AG09319 (cell line): ENCODE results near the gene RUFY3.

ENCODE experiments used
- DNase-seq: peaks from one replicate; pipeline ENCODE4 v3.0.0-alpha.2; 2010; ENCODE audit warnings: low read depth; ENCODE audit errors: extremely low read depth
- TF ChIP-seq, protein P1 (sequence below): IDR thresholded peaks from 2 replicates; pipeline ENCODE4 v1.5.1; 2011; ENCODE audit warnings: low read depth, mild to moderate bottlenecking, inconsistent platforms, low read length, moderate library complexity

RUFY3 gene

DNA sequence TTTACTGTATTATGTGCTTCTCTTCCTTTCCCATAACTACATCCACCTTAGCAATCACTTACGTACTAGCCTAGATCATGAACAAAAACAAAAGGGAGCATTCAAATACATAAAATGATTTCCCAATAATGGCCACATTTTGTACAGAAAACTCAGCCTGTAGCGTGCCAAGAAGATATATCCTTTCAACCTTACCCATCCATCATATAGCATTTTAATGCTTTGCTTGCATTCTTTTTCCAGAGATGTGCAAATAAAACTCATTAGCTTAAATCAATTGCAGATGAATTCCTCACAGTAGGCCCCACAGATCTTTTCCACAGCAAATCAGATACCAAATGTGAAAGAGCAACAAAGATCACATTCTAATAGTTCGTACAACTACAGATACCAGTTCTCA lies 97.2 kb downstream of the RUFY3 start:
- no peak for DNase-seq
- TF ChIP-seq, protein P1, sequence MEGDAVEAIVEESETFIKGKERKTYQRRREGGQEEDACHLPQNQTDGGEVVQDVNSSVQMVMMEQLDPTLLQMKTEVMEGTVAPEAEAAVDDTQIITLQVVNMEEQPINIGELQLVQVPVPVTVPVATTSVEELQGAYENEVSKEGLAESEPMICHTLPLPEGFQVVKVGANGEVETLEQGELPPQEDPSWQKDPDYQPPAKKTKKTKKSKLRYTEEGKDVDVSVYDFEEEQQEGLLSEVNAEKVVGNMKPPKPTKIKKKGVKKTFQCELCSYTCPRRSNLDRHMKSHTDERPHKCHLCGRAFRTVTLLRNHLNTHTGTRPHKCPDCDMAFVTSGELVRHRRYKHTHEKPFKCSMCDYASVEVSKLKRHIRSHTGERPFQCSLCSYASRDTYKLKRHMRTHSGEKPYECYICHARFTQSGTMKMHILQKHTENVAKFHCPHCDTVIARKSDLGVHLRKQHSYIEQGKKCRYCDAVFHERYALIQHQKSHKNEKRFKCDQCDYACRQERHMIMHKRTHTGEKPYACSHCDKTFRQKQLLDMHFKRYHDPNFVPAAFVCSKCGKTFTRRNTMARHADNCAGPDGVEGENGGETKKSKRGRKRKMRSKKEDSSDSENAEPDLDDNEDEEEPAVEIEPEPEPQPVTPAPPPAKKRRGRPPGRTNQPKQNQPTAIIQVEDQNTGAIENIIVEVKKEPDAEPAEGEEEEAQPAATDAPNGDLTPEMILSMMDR, result no peak

DNA sequence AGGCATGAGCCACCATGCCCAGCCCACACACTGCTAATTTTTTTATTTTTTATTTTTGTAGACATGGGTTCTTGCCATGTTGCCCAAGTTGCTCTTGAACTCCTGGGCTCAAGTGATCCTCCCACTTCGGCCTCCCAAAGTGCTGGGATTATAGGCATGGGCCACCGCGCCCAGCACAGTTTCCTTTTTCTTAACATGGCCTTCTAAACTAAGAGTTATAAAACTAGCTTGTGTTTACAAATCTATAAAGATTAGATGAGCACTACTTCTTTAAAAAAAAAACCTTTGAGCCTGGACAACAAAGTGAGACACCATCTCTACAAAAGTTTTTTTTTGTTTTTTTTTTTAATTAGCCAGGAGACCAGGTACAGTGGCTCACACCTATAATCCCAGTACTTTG lies 107.3 kb downstream of the RUFY3 start:
- no peak for DNase-seq
- TF ChIP-seq, protein P1, result no peak

DNA sequence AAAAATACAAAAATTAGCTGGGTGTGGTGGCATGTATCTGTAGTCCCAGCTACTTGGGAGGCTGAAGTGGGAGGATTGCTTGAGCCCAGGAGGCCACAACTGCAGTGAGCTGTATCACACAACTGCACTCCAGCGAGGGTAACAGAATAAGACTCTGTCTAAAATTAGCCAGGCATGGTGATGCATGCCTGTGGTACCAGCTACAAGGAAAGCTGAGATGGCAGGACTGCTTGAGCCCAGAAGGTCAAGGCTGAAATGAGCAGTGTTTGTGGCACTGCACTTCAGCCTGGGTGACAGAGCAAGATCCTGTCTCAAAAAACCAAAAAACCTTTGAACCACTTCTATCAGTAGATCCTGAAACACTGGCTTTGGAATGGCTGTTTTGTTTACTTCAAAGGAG lies 107.7 kb downstream of the RUFY3 start:
- TF ChIP-seq, protein P1, result no peak
- DNase-seq, result no peak

DNA sequence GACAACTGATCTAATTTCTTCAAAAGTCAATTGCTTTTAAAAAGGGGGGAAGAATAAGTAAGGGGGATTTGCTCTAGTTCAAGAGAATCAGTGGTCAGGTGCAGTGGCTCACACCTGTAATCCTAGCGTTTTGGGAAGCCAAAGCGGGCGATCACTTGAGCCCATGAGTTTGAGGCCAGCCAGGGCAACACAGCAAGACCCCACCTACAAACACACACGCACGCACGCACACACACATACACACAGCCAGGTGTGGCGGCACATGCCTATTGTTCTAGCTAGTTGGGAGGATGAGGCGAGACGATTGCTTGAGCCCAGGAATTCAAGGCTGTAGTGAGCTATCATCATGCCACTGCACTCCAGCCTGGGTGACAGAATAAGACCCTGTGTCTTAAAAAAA lies 108.3 kb downstream of the RUFY3 start:
- no peak for DNase-seq
- TF ChIP-seq, protein P1, result no peak

DNA sequence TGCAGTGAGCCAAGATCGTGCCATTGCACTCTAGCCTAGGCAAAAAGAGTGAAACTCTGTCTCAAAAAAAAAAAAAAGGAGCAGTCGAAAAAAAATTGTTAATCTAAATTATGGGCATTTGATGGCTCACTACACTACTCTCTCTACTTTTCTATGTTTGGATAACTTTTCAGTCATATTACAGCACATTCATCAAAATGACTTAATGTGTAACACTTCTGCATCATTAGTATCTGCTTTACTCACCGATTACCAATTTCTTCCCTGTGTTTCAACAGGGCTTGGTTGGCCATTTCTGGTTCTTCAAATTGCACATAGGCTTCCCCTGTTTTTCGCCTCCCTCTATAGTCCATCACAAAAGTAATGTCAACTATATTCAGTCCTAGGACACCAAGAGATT lies 109.5 kb downstream of the RUFY3 start:
- no peak for DNase-seq
- TF ChIP-seq, protein P1, result no peak

- TF ChIP-seq, protein P1, result no peak
These were observed 111.9 kb downstream of the RUFY3 start for GRCh38 chr4:70833675-70834074.

DNA sequence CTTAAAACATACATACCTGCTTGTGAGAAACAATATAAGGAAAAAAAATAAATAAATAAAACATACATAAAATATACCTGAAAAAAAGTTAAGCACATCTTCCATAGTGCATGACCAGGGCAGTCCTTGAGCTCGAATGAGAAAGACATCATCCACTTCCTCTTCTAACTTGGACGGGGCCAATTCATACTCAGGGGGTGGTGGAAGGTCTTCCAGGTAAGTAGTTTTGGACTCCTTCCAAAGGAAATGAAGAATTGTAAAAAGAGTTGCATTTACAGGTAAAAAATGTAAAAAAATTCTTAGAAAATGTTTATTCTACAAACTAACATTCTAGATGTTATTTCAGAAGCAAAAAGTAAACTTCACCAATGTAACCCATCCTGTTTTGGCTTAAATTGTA lies 114.3 kb downstream of the RUFY3 start:
- TF ChIP-seq, protein P1, result no peak
- no peak for DNase-seq

More at GRCh38 chr4:70833675-70834074, 111.9 kb downstream of the RUFY3 start:
- DNase-seq, result no peak
